Muscle layer of colon (tissue), 2 donors: ENCODE data around the gene CBX7.

Experiments
- H3K27ac ChIP-seq: one replicate; pipeline ENCODE4 v1.7.0; 2013; ENCODE audit warnings: low read depth, mild to moderate bottlenecking, low read length, moderate library complexity
- H3K27me3 ChIP-seq, 2 donors: one replicate each; pipeline ENCODE4 v1.7.0; 2013; ENCODE audit warnings: low read length in 2 of 2, mild to moderate bottlenecking in 2 of 2; ENCODE audit not compliant: insufficient read depth in 2 of 2, control insufficient read depth in 1 of 2
- H3K36me3 ChIP-seq: one replicate; pipeline ENCODE4 v1.7.0; 2013; ENCODE audit warnings: mild to moderate bottlenecking, low read length; ENCODE audit not compliant: insufficient read depth
- H3K4me1 ChIP-seq: one replicate; pipeline ENCODE4 v1.7.0; 2013; ENCODE audit warnings: mild to moderate bottlenecking, low read length; ENCODE audit not compliant: insufficient read depth
- H3K4me3 ChIP-seq, 2 donors: one replicate each; pipeline ENCODE4 v1.7.0; 2013; ENCODE audit warnings: low read length in 2 of 2, low read depth in 1 of 2, mild to moderate bottlenecking in 1 of 2, moderate library complexity in 1 of 2
- H3K9ac ChIP-seq: one replicate; pipeline ENCODE4 v1.7.0; 2013; ENCODE audit warnings: low read length
- H3K9me3 ChIP-seq: one replicate; pipeline ENCODE4 v1.7.0; 2013; ENCODE audit warnings: mild to moderate bottlenecking, low read length
- donor health status: abdominal sarcoma.
- donor health status: Adenocarcinoma of cecum.

The CBX7 gene

DNA sequence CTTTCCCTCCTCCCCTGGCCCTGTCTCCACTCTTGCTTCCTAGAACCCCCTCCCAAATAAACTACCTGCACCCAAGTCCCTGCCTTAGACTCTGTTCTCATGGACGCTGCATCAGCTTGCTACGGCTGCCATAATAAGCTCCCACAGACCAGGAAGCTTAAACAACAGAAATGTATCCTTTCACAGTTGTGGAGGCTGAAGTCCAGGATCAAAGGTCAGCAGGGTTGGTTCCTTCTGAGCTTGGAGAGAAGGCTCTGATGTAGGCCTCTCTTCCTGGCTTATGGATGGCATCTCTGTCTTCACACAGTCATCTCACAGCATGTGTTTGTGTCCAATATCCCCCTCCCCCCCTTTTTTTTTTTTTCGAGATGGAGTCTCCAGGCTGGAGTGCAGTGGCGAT lies 23.4 kb downstream of the CBX7 start:
- Histone ChIP-seq H3K27ac (no peak overlapping the region), H3K27me3 (no peaks in the 10 kb centered on the region), H3K9ac (no peak overlapping the region), H3K4me1 (peaks cover 23% of the 10 kb centered on the region), H3K36me3 (peaks cover 29% of the 10 kb centered on the region), H3K4me3 (no peak overlapping the region), H3K9me3 (no peaks in the 10 kb centered on the region)

DNA sequence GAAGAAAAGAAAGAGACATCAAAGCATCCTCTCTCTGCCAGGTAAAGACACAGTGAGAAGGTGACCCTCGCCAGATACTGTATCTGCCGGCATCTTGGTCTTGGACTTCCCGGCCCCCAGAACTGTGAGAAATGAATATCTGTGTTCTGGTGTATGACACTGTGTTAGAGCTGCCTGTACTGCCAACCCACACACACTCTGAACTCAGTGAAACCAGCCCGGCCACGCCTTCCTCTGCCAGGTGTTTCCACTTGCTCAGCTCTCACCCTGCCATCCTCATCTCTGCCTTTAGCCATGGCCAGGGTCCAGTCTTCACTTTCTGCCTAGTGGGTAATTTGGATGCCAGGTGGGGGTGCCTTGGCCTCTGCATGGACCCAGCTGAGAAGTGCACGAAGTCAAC lies 24.0 kb downstream of the CBX7 start:
- H3K36me3 ChIP-seq, result peaks cover 23% of the 10 kb centered on the region
- no peak overlapping the region for H3K27ac ChIP-seq
- no peak overlapping the region for H3K9ac ChIP-seq
- H3K9me3 ChIP-seq, result no peaks in the 10 kb centered on the region
- peaks cover 23% of the 10 kb centered on the region for H3K4me1 ChIP-seq
- H3K4me3 ChIP-seq, result no peak overlapping the region
- H3K27me3 ChIP-seq, result no peaks in the 10 kb centered on the region

DNA sequence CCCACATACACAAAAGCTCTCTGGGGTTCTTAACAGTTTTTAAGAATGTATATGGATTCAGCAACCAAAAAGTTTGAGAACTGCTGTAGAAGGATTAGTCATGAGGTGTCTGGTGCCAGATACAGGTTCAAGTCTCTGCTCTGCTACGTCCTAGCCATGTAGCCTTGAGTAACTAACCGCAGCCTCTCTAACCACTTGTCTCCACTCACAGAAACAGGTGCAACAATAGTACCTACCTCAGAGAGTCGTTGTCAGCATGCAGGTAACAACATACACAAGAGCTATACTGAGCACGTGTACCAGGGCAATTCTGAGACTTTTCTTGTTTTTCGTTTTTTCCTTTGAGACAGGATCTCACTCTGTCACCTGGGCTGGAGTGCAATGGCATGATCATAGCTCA lies 26.9 kb downstream of the CBX7 start:
- Histone ChIP-seq H3K9ac (no peak overlapping the region), H3K27me3 (no peaks in the 10 kb centered on the region), H3K27ac (no peak overlapping the region)

DNA sequence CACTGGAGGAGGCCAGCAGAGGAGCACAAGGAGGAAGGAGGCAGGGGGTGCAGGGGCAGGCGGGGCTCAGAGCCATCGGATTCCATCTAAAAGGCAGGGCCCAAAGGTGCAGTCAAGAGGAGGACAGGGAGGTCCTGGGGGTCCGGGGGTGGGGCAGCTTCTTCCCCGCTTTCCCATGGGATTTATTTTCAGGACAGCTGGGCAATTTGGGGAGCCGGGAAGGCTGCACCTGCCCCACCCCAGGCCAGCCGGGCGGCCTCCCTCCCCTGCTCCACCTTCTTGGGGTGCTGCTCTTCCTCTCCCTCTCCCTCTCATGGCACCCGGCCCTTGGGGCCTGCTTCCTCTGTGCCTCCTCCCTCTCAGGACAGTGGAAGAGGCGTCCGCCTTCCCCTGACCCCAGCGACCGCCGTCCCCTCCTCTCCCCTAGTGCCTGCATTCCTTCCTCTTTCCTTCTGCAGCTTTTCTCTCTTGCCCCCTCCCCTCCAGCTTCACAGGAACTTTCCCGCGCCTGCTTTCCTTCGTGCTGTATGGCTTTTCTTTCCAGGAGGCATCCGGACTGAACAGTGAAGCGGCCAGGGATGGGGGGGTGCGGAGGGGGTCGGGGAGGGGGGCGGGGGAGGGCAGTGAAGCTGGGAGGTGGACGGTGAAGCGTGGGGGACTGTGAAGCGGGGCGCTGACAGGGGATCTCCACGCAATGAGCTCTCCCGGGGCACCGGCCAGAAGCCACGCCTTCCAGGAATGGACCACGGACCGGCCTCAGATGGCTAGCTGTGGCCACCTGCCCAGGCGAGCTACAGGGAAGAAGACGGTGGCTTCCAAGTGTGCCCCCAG lies 28.5 kb downstream of the CBX7 start:
- H3K4me1 ChIP-seq, result no peaks in the 10 kb centered on the region
- H3K27ac ChIP-seq, result no peak overlapping the region
- H3K27me3 ChIP-seq, result no peaks in the 10 kb centered on the region
- no peaks in the 10 kb centered on the region for H3K36me3 ChIP-seq
- H3K9ac ChIP-seq, result no peak overlapping the region
- no peak overlapping the region for H3K4me3 ChIP-seq
- H3K9me3 ChIP-seq, result no peaks in the 10 kb centered on the region

More for the DNA sequence above, 26.9 kb downstream of the CBX7 start:
- Histone ChIP-seq H3K4me3 (no peak overlapping the region), H3K4me1 (peaks cover 7% of the 10 kb centered on the region), H3K9me3 (no peaks in the 10 kb centered on the region), H3K36me3 (no peaks in the 10 kb centered on the region)

DNA sequence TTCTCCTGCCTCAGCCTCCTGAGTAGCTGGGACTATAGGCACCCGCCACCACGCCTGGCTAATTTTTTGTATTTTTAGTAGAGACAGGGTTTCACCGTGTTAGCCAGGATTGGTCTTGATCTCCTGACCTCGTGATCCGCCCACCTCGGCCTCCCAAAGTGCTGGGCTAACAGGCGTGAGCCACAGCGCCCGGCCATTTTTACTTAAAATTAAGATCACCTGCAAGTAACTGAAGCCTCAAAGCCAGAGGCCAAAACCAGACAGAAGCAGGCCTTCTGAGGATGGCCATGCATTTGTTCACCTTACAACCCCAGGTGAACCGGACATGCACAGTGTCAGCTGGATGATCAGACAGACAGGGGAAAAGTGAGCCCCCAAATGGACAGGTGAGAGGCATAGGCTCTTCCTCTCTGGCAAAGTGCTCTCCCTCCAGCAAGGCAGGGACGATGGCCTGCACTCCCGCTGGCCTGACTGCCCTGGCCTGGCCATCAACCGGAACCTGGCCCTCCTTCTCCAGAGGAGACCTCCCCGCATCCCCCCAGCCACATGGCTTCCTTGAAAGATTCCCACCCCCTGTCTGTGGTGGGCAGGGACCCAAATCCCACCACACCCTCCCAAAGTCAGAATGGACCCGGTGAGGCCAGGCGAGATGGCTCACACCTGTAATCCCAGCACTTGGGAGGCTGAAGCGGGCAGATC lies 29.6 kb downstream of the CBX7 start:
- no peak overlapping the region for H3K27ac ChIP-seq
- no peaks in the 10 kb centered on the region for H3K4me1 ChIP-seq
- no peaks in the 10 kb centered on the region for H3K27me3 ChIP-seq
- no peaks in the 10 kb centered on the region for H3K36me3 ChIP-seq
- H3K4me3 ChIP-seq, result no peak overlapping the region
- H3K9ac ChIP-seq, result no peak overlapping the region
- no peaks in the 10 kb centered on the region for H3K9me3 ChIP-seq

DNA sequence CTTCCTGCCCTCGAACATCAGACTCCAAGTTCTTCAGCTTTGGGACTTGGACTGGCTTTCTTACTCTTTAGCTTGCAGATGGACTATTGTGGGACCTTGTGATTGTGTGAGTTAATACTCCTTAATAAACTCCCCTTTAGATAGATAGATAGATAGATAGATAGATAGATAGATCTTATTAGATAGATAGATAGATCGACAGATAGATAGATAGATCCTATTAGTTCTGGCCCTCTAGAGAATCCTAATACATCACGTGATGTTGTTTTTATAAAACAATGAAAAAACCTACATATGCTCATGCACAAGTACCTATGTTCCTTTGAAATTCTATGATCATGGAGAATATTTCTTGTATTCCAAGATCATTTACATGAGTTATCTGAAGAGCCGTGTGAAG lies 31.5 kb downstream of the CBX7 start:
- no peaks in the 10 kb centered on the region for H3K4me1 ChIP-seq

DNA sequence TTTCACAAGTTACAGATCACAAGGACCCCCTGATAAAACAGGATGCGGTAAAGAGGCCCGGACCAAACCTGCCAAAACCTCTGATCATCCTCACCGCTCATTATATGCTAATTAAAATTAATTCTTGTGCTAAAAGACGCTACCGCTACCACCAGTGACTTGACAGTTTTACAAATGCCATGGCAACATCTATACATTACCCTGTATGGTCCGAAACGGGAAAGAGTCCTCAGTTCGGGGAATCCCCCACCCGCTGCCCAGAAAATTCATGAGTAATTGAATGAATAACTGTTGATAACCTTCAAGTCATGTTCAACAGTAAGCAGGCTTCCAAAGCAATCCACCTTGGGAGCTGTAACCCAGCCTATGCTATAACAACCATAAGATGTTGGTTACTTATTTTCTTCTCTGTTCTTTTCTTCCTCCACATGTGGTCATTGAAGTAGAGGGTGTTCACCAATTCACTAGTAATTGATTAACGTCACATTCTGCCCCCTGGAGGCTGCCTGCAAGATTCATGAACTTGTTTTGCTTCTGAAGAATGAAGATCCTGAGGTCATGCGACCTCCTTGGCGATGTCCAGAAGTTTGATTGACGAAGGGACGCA lies 34.8 kb downstream of the CBX7 start:
- no peak overlapping the region for H3K27ac ChIP-seq
- H3K9ac ChIP-seq, result no peak overlapping the region
- peaks cover 0 to 4% of the 10 kb centered on the region in 2 donors for H3K27me3 ChIP-seq
- no peaks in the 10 kb centered on the region for H3K4me1 ChIP-seq
- H3K36me3 ChIP-seq, result no peaks in the 10 kb centered on the region
- H3K9me3 ChIP-seq, result no peaks in the 10 kb centered on the region
- no peak overlapping the region for H3K4me3 ChIP-seq

More for the DNA sequence above, 31.5 kb downstream of the CBX7 start:
- no peak overlapping the region for H3K9ac ChIP-seq
- H3K27ac ChIP-seq, result no peak overlapping the region
- H3K36me3 ChIP-seq, result no peaks in the 10 kb centered on the region
- no peaks in the 10 kb centered on the region for H3K9me3 ChIP-seq
- H3K27me3 ChIP-seq, result no peaks in the 10 kb centered on the region
- no peak overlapping the region for H3K4me3 ChIP-seq

DNA sequence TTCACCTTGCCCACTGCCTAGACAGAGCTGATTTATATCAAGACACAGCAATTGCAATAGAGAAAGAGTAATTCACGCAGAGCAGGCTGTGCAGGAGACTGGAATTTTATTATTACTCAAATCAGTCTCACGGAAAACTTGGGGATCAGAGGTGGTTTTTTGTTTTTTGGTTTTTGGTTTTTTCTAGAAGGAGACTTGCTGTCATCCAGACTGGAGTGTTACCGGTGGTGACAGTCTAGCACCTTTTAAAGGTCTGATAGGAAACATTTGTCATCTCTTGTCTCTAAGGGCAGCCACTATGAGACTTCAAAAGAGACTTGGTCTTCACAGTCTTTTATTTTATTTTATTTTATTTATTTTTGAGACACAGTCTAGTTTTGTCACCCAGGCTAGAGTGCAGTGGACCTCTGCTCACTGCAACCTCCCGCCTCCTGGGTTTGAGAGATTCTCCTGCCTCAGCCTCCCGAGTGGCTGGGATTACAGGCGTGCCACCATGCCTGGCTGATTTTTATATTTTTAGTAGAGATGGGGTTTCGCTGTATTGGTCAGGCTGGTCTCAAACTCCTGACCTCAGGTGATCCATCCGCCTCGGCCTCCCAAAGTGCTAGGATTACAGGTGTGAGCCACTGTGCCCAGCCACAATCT lies 36.4 kb downstream of the CBX7 start:
- no peak overlapping the region for H3K4me3 ChIP-seq
- peaks cover 0 to 4% of the 10 kb centered on the region in 2 donors for H3K27me3 ChIP-seq
- H3K9ac ChIP-seq, result no peak overlapping the region
- H3K9me3 ChIP-seq, result no peaks in the 10 kb centered on the region
- no peaks in the 10 kb centered on the region for H3K4me1 ChIP-seq
- H3K27ac ChIP-seq, result no peak overlapping the region
- H3K36me3 ChIP-seq, result no peaks in the 10 kb centered on the region

DNA sequence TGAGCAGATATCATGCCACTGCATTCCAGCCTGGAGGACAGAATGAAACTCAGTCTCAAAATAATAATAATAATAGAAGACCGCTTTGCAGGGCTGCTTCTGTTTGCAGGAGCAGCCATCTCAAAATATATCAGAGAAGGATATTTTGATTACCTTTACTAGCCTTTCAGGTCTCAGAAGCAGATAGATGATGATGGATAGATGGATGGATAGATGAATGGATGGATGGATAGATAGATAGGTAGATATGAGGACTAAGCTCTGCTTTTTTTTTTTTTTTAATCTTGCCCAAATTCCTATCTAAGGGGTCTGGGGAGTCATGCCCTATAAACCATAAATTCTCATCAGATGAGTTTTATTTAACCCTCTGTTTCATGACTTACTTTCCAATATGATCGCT lies 36.9 kb downstream of the CBX7 start:
- H3K27ac ChIP-seq, result no peak overlapping the region
- H3K36me3 ChIP-seq, result no peaks in the 10 kb centered on the region
- no peak overlapping the region for H3K4me3 ChIP-seq
- peaks cover 0 to 4% of the 10 kb centered on the region in 2 donors for H3K27me3 ChIP-seq
- no peak overlapping the region for H3K9ac ChIP-seq
- no peaks in the 10 kb centered on the region for H3K9me3 ChIP-seq
- H3K4me1 ChIP-seq, result no peaks in the 10 kb centered on the region

DNA sequence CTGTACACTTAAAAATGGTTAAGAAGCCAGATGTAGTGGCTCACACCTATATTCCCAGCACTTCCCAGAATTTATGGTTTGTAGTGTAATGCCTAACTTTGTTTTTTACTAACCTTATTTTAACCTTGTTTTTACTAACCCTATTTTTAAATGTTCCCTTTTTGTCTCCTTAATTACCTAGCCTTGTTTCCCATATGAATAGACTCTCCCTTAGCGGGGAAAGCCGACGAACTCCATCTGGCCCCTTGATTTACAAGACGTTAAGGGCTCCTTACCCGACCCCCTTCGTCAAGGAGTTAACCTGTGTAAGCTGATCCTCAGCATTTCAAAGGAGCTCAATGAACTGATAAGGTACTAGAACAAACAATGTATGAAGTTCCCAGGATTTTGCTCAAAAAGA lies 38.4 kb downstream of the CBX7 start:
- no peak overlapping the region for H3K27ac ChIP-seq
- H3K4me3 ChIP-seq, result no peak overlapping the region
- H3K9me3 ChIP-seq, result no peaks in the 10 kb centered on the region
- no peak overlapping the region for H3K9ac ChIP-seq
- H3K27me3 ChIP-seq, result peaks cover 0 to 4% of the 10 kb centered on the region in 2 donors
- H3K4me1 ChIP-seq, result no peaks in the 10 kb centered on the region
- H3K36me3 ChIP-seq, result no peaks in the 10 kb centered on the region
